BJ (cell line): ENCODE measurements around the gene STRN3. TPM values are rescaled to one million over a fixed set of nuclear protein-coding genes. Genes with fewer than 3 reads are reported as not detected.

ENCODE experiments used
- CTCF ChIA-PET: fragments of 350-600 bp; formaldehyde crosslinking; extraction: SDS; loops from one replicate; lab custom pipeline; 2021; ENCODE audit warnings: antibody characterized with exemption, inconsistent platforms; lab: Yijun Ruan, JAX
- POLR2A ChIA-PET: fragments of 300-600 bp; sonication (Branson Sonifier 250); formaldehyde crosslinking; extraction: SDS; loops from one replicate; lab custom pipeline; 2021; ENCODE audit warnings: antibody characterized with exemption; lab: Charles Lee
- DNase-seq: peaks from one replicate; pipeline ENCODE4 v3.0.0-alpha.2; 2011; ENCODE audit warnings: low read depth
- H3K27me3 ChIP-seq: 2 replicates; pipeline ENCODE4 v1.6.0; 2011; ENCODE audit warnings: low read length; ENCODE audit not compliant: control insufficient read depth, insufficient read depth
- H3K36me3 ChIP-seq: 2 replicates; pipeline ENCODE4 v1.5.1; 2011; ENCODE audit warnings: low read length; ENCODE audit not compliant: control insufficient read depth, insufficient read depth
- H3K4me3 ChIP-seq: 2 replicates; pipeline ENCODE4 v1.5.1; 2011; ENCODE audit warnings: low read depth, mild to moderate bottlenecking, control low read depth, low read length
- polyA plus RNA-seq: library from polyadenylated mRNA; depleted of rRNA; stranded (reverse); fragments of >200 nt; gene quantifications from 2 replicates; pipeline ENCODE4 v1.2.3, GENCODE V29; 2011
- TF ChIP-seq, protein P1 (sequence below): IDR thresholded peaks from 2 replicates; pipeline ENCODE4 v1.5.1; 2011; ENCODE audit warnings: low read depth, mild to moderate bottlenecking, control low read depth, inconsistent platforms, low read length, moderate library complexity; ENCODE audit not compliant: insufficient read depth

The STRN3 gene
- polyA plus RNA-seq, 1 experiment, result 14.8 TPM

DNA sequence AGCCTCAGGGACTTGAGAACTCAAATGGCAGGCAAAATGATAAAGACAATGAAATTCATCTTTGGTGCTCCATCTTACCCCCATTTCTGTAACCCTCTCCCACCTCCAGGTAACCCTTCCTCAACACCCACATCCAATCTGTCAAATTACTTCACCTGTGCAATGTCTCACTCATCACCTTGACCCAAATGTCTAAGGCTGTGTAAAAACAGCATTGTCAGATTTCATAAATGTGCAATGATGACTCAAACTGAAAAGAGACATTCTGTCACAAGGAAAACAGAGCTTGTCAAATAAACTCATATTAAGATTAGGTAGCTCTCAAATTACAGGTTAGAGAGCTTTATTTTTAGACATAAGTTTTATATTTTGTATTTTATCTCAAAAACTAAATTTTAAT lies 171.7 kb downstream of the STRN3 start:
- POLR2A ChIA-PET, result no interaction called here
- Histone ChIP-seq H3K4me3 (no peak overlapping the region), H3K27me3 (0 out of 2 replicates have a peak, but pooled peaks cover 4% of the 10 kb centered on the region), H3K36me3 (no peaks in the 10 kb centered on the region)
- CTCF ChIA-PET, result interaction anchor here (0.7 kb wide), 1 partner anchor 20 kb away, joined by 3 read pairs; no protein-coding TSS in a partner anchor
- TF ChIP-seq, protein P1, sequence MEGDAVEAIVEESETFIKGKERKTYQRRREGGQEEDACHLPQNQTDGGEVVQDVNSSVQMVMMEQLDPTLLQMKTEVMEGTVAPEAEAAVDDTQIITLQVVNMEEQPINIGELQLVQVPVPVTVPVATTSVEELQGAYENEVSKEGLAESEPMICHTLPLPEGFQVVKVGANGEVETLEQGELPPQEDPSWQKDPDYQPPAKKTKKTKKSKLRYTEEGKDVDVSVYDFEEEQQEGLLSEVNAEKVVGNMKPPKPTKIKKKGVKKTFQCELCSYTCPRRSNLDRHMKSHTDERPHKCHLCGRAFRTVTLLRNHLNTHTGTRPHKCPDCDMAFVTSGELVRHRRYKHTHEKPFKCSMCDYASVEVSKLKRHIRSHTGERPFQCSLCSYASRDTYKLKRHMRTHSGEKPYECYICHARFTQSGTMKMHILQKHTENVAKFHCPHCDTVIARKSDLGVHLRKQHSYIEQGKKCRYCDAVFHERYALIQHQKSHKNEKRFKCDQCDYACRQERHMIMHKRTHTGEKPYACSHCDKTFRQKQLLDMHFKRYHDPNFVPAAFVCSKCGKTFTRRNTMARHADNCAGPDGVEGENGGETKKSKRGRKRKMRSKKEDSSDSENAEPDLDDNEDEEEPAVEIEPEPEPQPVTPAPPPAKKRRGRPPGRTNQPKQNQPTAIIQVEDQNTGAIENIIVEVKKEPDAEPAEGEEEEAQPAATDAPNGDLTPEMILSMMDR, result no peak
- no peak for DNase-seq

DNA sequence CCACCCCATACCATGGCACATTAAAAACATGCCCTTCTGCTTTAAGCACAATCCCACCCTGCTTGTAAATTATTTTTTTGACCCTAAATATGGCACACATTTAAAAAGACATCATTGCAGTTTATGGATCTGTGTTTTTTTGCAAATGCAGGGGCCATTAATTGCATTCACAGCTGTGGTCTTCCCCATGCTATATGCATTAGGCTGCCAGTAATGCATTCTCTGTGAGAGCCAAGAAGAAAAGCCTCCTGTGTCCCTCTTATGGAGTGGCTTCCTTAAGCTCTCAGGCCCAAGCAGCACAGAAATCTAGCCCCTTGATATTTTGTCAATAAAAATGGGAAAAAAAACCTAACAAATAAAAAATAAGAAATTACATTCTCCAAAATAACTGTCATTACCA lies 172.2 kb downstream of the STRN3 start:
- no peak for DNase-seq
- Histone ChIP-seq H3K36me3 (no peaks in the 10 kb centered on the region), H3K4me3 (no peak overlapping the region), H3K27me3 (0 out of 2 replicates have a peak, but pooled peaks cover 4% of the 10 kb centered on the region)
- ChIA-PET CTCF (interaction anchor here (0.7 kb wide), 1 partner anchor 20 kb away, joined by 3 read pairs; no protein-coding TSS in a partner anchor), POLR2A (no interaction called here)
- TF ChIP-seq, protein P1, result no peak

DNA sequence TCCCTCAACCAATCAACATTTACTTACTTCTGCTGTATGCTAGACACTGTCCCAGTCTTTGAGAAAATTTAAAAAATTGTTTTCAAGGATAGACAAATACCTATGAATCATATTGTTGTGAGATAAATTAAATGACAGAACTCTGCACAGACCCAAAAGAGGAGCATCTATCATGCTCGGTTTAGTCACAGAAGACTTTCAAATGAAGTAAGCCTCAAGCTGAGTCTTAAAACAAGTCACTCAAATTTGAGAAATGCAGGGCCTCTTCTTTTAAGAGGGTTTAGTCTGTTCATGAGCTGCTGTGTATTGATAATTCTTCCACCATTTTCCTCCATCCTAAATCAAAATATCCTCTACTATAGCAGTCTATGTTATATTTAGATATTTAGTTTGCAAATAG lies 176.2 kb downstream of the STRN3 start:
- H3K27me3 ChIP-seq, result no peaks in the 10 kb centered on the region; the same call in 1 of the 2 replicates
- CTCF ChIA-PET, result no interaction called here
- no peaks in the 10 kb centered on the region for H3K36me3 ChIP-seq
- TF ChIP-seq, protein P1, result no peak
- H3K4me3 ChIP-seq, result no peak overlapping the region
- POLR2A ChIA-PET, result no interaction called here
- no peak for DNase-seq

DNA sequence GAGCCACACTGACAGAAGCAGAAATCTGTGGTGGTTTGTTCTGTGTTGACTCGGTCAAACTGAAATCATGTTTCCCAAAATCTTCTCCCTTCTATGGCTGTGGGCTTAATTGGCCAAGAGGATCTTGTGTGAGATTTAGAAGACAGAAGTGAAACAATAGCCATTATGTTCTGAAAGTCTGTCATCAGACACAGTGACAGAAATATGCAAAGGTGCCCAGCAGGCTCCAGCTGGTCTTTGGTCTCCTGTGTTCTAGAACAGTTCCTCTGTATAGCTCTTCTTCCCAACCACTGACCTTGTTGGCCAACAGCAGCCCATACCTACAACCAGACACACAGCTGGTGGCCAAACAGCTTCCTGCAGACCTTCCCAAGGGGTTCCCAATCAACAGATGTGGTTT lies 176.8 kb downstream of the STRN3 start:
- POLR2A ChIA-PET, result no interaction called here
- DNase-seq, result no peak
- H3K4me3 ChIP-seq, result no peak overlapping the region

DNA sequence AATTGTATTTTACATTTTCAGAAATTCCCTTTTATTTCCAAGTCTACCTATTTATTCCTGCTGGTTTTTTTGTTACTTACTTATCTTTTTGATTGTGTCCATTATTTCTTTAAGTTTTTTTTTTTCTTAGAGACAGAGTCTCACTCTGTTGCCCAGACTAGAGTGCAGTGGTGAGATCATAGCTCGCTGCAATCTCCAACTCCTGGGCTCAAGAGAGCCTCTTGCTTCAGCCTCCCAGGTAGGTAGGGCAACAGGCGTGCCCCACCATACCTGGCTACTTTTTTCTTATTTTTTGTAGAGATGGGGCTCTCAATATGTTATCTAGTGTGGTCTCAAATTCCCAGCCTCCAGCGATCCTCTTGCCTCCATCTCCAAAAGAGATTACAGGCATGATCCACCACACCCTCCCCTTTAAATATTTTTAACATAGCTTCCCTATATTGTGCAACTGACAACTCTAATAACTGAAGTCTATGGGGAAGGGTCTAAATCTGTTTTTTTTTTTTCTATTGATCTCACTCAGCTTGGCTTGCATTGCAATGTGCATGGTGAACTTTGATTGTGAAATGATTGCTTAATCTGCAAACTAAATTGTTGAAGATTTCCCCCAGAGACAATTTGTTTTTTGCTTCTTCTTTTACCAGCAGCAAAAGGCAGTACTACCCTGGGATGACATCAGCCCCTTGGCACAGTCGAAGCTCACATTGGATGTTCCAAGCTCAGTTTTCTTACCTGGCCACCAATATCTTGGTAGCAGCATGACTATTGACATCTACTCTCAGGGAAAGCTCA lies 177.5 kb downstream of the STRN3 start:
- ChIA-PET CTCF (no interaction called here), POLR2A (no interaction called here)
- TF ChIP-seq, protein P1, result no peak
- DNase-seq, result no peak
- Histone ChIP-seq H3K4me3 (no peak overlapping the region), H3K27me3 (no peaks in the 10 kb centered on the region; the same call in 1 of the 2 replicates), H3K36me3 (no peaks in the 10 kb centered on the region)

More for the DNA sequence above, 176.8 kb downstream of the STRN3 start:
- TF ChIP-seq, protein P1, result no peak
- Histone ChIP-seq H3K36me3 (no peaks in the 10 kb centered on the region), H3K27me3 (no peaks in the 10 kb centered on the region; the same call in 1 of the 2 replicates)
- CTCF ChIA-PET, result no interaction called here
